WTC11 (cell line): ENCODE measurements around the gene LHPP. TPM values are rescaled to one million over a fixed set of nuclear protein-coding genes. Genes with fewer than 3 reads are reported as not detected.

Experiments used
- ATAC-seq: fragments of 200-7000 bp; cut with Tn5 transposase; 2 replicates; pipeline ENCODE4 v1.10.0; 2021; ENCODE audit warnings: mild to moderate bottlenecking, moderate library complexity
- CTCF ChIA-PET: fragments of 300-600 bp; sonication (Branson Sonifier 250); formaldehyde crosslinking; loops from one replicate; lab custom pipeline; 2021; ENCODE audit warnings: antibody characterized with exemption; lab: Charles Lee
- POLR2A ChIA-PET: fragments of 350-600 bp; sonication (Branson Sonifier 250); formaldehyde crosslinking; loops from one replicate; lab custom pipeline; 2021; ENCODE audit warnings: antibody characterized with exemption; lab: Charles Lee
- DNase-seq: peaks from one replicate; pipeline ENCODE4 v3.0.0; 2021; ENCODE audit warnings: low spot score
- H3K27ac Mint-ChIP-seq: 2 replicates; pipeline ENCODE4 v1.8.0; 2021; ENCODE audit warnings: mixed read lengths
- H3K27me3 Mint-ChIP-seq: 2 replicates; pipeline ENCODE4 v1.8.0; 2021; ENCODE audit warnings: low read depth, mild to moderate bottlenecking, moderate library complexity, mixed read lengths
- H3K36me3 Mint-ChIP-seq: 2 replicates; pipeline ENCODE4 v1.8.0; 2021; ENCODE audit warnings: mixed read lengths
- H3K4me1 Mint-ChIP-seq: 2 replicates; pipeline ENCODE4 v1.8.0; 2022; ENCODE audit warnings: mixed read lengths
- H3K4me3 Mint-ChIP-seq: 2 replicates; pipeline ENCODE4 v1.8.0; 2021; ENCODE audit warnings: mild to moderate bottlenecking, moderate library complexity, mixed read lengths
- H3K9me3 Mint-ChIP-seq: 2 replicates; pipeline ENCODE4 v1.8.0; 2021; ENCODE audit warnings: mixed read lengths
- CREM ChIP-seq: sonication (generic); formaldehyde crosslinking; IDR thresholded peaks from 2 replicates; pipeline ENCODE4 v1.8.1; 2022; ENCODE audit warnings: mild to moderate bottlenecking, missing genetic modification reagents, moderate library complexity
- ESRRA ChIP-seq: sonication (generic); formaldehyde crosslinking; IDR thresholded peaks from 2 replicates; pipeline ENCODE4 v1.8.1; 2022; ENCODE audit warnings: mild to moderate bottlenecking, missing genetic modification reagents, borderline replicate concordance
- ETV6 ChIP-seq: sonication (generic); formaldehyde crosslinking; IDR thresholded peaks from 2 replicates; pipeline ENCODE4 v1.8.1; 2022; ENCODE audit warnings: mild to moderate bottlenecking, missing genetic modification reagents
- FOXJ3 ChIP-seq: sonication (generic); formaldehyde crosslinking; IDR thresholded peaks from 2 replicates; pipeline ENCODE4 v1.9.0; 2021; ENCODE audit warnings: missing genetic modification reagents, mild to moderate bottlenecking, borderline replicate concordance
- RORB ChIP-seq: fragments of 250-450 bp; sonication (Bioruptor Pico); IDR thresholded peaks from 2 replicates; pipeline ENCODE4 v1.9.0; 2021; ENCODE audit warnings: mild to moderate bottlenecking
- SMAD4 ChIP-seq: sonication (generic); formaldehyde crosslinking; IDR thresholded peaks from 2 replicates; pipeline ENCODE4 v1.8.0; 2022; ENCODE audit warnings: mild to moderate bottlenecking, missing genetic modification reagents
- SP1 ChIP-seq: sonication (generic); formaldehyde crosslinking; conservative IDR thresholded peaks from 2 replicates; pipeline ENCODE4 v1.8.1; 2022; ENCODE audit warnings: missing genetic modification reagents
- ZBTB21 ChIP-seq: sonication (generic); formaldehyde crosslinking; IDR thresholded peaks from 2 replicates; pipeline ENCODE4 v1.8.1; 2023; ENCODE audit warnings: mild to moderate bottlenecking, missing genetic modification reagents, borderline replicate concordance
- ZNF121 ChIP-seq: sonication (generic); formaldehyde crosslinking; IDR thresholded peaks from 2 replicates; pipeline ENCODE4 v1.8.0; 2023; ENCODE audit warnings: missing genetic modification reagents
- ZNF232 ChIP-seq: sonication (generic); formaldehyde crosslinking; IDR thresholded peaks from 2 replicates; pipeline ENCODE4 v1.8.0; 2022; ENCODE audit warnings: mild to moderate bottlenecking, missing genetic modification reagents
- ZNF317 ChIP-seq: sonication (generic); formaldehyde crosslinking; IDR thresholded peaks from 2 replicates; pipeline ENCODE4 v1.8.1; 2023; ENCODE audit warnings: low read depth, mild to moderate bottlenecking, moderate library complexity, missing genetic modification reagents, borderline replicate concordance
- ZNF423 ChIP-seq: fragments of 250-450 bp; sonication (Bioruptor Pico); IDR thresholded peaks from 2 replicates; pipeline ENCODE4 v2.1.2; 2022; ENCODE audit warnings: mild to moderate bottlenecking, moderate library complexity
- total RNA-seq: library from RNA; stranded (reverse); gene quantifications from 3 replicates; pipeline ENCODE4 v1.2.3, GENCODE V29; 2021
- TF ChIP-seq, protein P1 (sequence below): fragments of 250-450 bp; sonication (Bioruptor Pico); IDR thresholded peaks from 2 replicates; pipeline ENCODE4 v1.9.0; 2021; ENCODE audit warnings: mild to moderate bottlenecking
- TF ChIP-seq, protein P2 (sequence below): sonication (generic); formaldehyde crosslinking; IDR thresholded peaks from 2 replicates; pipeline ENCODE4 v1.8.1; 2022; ENCODE audit warnings: low read depth, missing genetic modification reagents, borderline replicate concordance
- TF ChIP-seq, protein P3 (sequence below): sonication (generic); formaldehyde crosslinking; IDR thresholded peaks from 2 replicates; pipeline ENCODE4 v1.8.0; 2022; ENCODE audit warnings: missing genetic modification reagents
- TF ChIP-seq, protein P4 (sequence below): sonication (generic); formaldehyde crosslinking; IDR thresholded peaks from 2 replicates; pipeline ENCODE4 v1.8.1; 2023; ENCODE audit warnings: mild to moderate bottlenecking, missing genetic modification reagents
- TF ChIP-seq, protein P5 (sequence below): sonication (generic); formaldehyde crosslinking; IDR thresholded peaks from 2 replicates; pipeline ENCODE4 v1.8.1; 2022; ENCODE audit warnings: low read depth, mild to moderate bottlenecking, moderate library complexity, missing genetic modification reagents, borderline replicate concordance

Gene LHPP
- total RNA-seq, 1 experiment from 2014 or later, result 33.2 TPM

DNA sequence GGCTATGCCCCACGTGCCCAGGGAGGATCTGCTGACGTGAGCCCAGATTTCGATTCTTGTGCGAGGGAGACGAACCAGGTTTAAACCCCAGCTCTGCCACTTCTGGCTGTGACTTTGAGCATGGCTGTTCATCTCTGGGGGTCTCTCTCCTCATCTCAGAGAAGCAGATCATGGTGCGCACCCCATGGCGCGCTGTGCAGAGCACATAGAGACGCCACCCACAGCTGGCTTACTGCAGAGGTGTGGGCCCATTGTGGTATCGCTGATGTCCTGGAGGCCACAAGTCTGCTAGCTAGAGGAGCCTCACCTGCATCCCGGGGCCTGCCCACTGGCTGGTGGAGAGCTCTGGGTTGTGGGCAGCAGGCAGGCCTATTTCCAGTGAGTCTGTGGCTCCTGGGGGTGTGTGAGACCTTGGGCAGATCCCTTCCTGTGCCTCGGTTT is 140.5 kb downstream of the LHPP start:
- no peak overlapping the region for H3K27ac Mint-ChIP-seq
- H3K4me3 Mint-ChIP-seq, result no peak overlapping the region
- TF ChIP-seq ZBTB21 (CRISPR knock-in tag) (no peak), FOXJ3 (CRISPR knock-in tag) (no peak), RORB (no peak), ZNF121 (CRISPR knock-in tag) (no peak), SMAD4 (CRISPR knock-in tag) (no peak), SP1 (no peak), ESRRA (CRISPR knock-in tag) (no peak), CREM (no peak), ZNF423 (CRISPR knock-in tag) (no peak), ZNF232 (CRISPR knock-in tag) (no peak), ETV6 (no peak), ZNF317 (CRISPR knock-in tag) (no peak)
- TF ChIP-seq, protein P1, sequence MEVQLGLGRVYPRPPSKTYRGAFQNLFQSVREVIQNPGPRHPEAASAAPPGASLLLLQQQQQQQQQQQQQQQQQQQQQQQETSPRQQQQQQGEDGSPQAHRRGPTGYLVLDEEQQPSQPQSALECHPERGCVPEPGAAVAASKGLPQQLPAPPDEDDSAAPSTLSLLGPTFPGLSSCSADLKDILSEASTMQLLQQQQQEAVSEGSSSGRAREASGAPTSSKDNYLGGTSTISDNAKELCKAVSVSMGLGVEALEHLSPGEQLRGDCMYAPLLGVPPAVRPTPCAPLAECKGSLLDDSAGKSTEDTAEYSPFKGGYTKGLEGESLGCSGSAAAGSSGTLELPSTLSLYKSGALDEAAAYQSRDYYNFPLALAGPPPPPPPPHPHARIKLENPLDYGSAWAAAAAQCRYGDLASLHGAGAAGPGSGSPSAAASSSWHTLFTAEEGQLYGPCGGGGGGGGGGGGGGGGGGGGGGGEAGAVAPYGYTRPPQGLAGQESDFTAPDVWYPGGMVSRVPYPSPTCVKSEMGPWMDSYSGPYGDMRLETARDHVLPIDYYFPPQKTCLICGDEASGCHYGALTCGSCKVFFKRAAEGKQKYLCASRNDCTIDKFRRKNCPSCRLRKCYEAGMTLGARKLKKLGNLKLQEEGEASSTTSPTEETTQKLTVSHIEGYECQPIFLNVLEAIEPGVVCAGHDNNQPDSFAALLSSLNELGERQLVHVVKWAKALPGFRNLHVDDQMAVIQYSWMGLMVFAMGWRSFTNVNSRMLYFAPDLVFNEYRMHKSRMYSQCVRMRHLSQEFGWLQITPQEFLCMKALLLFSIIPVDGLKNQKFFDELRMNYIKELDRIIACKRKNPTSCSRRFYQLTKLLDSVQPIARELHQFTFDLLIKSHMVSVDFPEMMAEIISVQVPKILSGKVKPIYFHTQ (CRISPR knock-in tag), result no peak
- TF ChIP-seq, protein P2, sequence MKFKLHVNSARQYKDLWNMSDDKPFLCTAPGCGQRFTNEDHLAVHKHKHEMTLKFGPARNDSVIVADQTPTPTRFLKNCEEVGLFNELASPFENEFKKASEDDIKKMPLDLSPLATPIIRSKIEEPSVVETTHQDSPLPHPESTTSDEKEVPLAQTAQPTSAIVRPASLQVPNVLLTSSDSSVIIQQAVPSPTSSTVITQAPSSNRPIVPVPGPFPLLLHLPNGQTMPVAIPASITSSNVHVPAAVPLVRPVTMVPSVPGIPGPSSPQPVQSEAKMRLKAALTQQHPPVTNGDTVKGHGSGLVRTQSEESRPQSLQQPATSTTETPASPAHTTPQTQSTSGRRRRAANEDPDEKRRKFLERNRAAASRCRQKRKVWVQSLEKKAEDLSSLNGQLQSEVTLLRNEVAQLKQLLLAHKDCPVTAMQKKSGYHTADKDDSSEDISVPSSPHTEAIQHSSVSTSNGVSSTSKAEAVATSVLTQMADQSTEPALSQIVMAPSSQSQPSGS, result no peak
- TF ChIP-seq, protein P3, sequence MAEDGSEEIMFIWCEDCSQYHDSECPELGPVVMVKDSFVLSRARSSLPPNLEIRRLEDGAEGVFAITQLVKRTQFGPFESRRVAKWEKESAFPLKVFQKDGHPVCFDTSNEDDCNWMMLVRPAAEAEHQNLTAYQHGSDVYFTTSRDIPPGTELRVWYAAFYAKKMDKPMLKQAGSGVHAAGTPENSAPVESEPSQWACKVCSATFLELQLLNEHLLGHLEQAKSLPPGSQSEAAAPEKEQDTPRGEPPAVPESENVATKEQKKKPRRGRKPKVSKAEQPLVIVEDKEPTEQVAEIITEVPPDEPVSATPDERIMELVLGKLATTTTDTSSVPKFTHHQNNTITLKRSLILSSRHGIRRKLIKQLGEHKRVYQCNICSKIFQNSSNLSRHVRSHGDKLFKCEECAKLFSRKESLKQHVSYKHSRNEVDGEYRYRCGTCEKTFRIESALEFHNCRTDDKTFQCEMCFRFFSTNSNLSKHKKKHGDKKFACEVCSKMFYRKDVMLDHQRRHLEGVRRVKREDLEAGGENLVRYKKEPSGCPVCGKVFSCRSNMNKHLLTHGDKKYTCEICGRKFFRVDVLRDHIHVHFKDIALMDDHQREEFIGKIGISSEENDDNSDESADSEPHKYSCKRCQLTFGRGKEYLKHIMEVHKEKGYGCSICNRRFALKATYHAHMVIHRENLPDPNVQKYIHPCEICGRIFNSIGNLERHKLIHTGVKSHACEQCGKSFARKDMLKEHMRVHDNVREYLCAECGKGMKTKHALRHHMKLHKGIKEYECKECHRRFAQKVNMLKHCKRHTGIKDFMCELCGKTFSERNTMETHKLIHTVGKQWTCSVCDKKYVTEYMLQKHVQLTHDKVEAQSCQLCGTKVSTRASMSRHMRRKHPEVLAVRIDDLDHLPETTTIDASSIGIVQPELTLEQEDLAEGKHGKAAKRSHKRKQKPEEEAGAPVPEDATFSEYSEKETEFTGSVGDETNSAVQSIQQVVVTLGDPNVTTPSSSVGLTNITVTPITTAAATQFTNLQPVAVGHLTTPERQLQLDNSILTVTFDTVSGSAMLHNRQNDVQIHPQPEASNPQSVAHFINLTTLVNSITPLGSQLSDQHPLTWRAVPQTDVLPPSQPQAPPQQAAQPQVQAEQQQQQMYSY (CRISPR knock-in tag), result no peak
- TF ChIP-seq, protein P4, sequence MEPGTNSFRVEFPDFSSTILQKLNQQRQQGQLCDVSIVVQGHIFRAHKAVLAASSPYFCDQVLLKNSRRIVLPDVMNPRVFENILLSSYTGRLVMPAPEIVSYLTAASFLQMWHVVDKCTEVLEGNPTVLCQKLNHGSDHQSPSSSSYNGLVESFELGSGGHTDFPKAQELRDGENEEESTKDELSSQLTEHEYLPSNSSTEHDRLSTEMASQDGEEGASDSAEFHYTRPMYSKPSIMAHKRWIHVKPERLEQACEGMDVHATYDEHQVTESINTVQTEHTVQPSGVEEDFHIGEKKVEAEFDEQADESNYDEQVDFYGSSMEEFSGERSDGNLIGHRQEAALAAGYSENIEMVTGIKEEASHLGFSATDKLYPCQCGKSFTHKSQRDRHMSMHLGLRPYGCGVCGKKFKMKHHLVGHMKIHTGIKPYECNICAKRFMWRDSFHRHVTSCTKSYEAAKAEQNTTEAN (CRISPR knock-in tag), result no peak
- TF ChIP-seq, protein P5, sequence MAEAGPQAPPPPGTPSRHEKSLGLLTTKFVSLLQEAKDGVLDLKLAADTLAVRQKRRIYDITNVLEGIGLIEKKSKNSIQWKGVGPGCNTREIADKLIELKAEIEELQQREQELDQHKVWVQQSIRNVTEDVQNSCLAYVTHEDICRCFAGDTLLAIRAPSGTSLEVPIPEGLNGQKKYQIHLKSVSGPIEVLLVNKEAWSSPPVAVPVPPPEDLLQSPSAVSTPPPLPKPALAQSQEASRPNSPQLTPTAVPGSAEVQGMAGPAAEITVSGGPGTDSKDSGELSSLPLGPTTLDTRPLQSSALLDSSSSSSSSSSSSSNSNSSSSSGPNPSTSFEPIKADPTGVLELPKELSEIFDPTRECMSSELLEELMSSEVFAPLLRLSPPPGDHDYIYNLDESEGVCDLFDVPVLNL (CRISPR knock-in tag), result no peak
- H3K27me3 Mint-ChIP-seq, result no peaks in the 10 kb centered on the region
- ChIA-PET POLR2A (no interaction called here), CTCF (interaction anchor here (0.7 kb wide), 1 partner anchor 67 kb away, joined by 3 read pairs; no protein-coding TSS in a partner anchor)
- H3K4me1 Mint-ChIP-seq, result no peaks in the 10 kb centered on the region
- no peaks in the 10 kb centered on the region for H3K36me3 Mint-ChIP-seq
- no peak for ATAC-seq
- DNase-seq, result no peak
- no peaks in the 10 kb centered on the region for H3K9me3 Mint-ChIP-seq
